ENCODE measurements around the gene AKAP3. TPM values are rescaled to one million over a fixed set of nuclear protein-coding genes. Genes with fewer than 3 reads are reported as not detected.

AKAP3 gene
- total RNA-seq, 4 donors from 2014 or later, result 0.79 to 1.6 (median 1.3) TPM; not detected in 1

GRCh38 chr12:4584896-4585295 is 64.0 kb downstream of the AKAP3 start:
- no peak overlapping the region for H3K4me3 ChIP-seq
- no peak for DNase-seq
- intact Hi-C loops (cut with DNase I; ENCODE audit: low total_unique reads), result no loop called here
- no peaks in the 10 kb centered on the region for H3K9me3 ChIP-seq
- TF ChIP-seq, protein P1, sequence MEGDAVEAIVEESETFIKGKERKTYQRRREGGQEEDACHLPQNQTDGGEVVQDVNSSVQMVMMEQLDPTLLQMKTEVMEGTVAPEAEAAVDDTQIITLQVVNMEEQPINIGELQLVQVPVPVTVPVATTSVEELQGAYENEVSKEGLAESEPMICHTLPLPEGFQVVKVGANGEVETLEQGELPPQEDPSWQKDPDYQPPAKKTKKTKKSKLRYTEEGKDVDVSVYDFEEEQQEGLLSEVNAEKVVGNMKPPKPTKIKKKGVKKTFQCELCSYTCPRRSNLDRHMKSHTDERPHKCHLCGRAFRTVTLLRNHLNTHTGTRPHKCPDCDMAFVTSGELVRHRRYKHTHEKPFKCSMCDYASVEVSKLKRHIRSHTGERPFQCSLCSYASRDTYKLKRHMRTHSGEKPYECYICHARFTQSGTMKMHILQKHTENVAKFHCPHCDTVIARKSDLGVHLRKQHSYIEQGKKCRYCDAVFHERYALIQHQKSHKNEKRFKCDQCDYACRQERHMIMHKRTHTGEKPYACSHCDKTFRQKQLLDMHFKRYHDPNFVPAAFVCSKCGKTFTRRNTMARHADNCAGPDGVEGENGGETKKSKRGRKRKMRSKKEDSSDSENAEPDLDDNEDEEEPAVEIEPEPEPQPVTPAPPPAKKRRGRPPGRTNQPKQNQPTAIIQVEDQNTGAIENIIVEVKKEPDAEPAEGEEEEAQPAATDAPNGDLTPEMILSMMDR (IDR thresholded peaks at IDR 0.05), result no peak
- no peak for TF ChIP-seq POLR2A (IDR thresholded peaks at IDR 0.05)
- no peak overlapping the region for H3K27ac ChIP-seq
- H3K4me1 ChIP-seq, result no peaks in the 10 kb centered on the region
- no peaks in the 10 kb centered on the region for H3K27me3 ChIP-seq
- no peaks in the 10 kb centered on the region for H3K36me3 ChIP-seq

- TF ChIP-seq, protein P1 (IDR thresholded peaks at IDR 0.05), result no peak
- no peak for TF ChIP-seq POLR2A (IDR thresholded peaks at IDR 0.05)
- no peak overlapping the region for H3K27ac ChIP-seq
- H3K4me1 ChIP-seq, result no peaks in the 10 kb centered on the region
- H3K9me3 ChIP-seq, result no peaks in the 10 kb centered on the region
- DNase-seq, result no peak
- intact Hi-C loops (cut with DNase I; ENCODE audit: low total_unique reads), result no loop called here
- H3K36me3 ChIP-seq, result no peaks in the 10 kb centered on the region
- H3K27me3 ChIP-seq, result no peaks in the 10 kb centered on the region
- H3K4me3 ChIP-seq, result no peak overlapping the region
Observed at GRCh38 chr12:4584281-4584680, 64.6 kb downstream of the AKAP3 start.

DNA sequence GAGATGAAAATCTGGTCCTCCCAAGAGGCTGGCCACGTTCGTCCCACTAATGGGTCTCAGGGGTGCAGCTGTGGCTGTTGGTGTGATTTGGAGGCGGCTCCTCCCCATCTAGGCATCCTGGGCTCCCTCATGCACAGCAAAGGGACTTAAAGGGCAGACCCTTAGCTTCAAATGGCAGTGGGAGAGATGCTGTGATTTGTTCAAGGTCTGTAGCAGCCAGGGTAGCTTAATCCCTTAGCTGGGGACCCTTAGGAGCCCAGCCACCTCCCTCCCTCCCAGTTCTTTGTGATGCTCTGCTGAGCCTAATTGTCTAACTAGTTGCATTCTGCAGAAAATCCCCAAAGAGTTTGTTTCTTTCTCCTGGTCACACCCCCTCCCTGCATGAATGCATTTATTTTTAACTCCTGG is 68.6 kb downstream of the AKAP3 start:
- no peak for DNase-seq
- H3K27me3 ChIP-seq, result no peaks in the 10 kb centered on the region
- no peak for TF ChIP-seq POLR2A (IDR thresholded peaks at IDR 0.05)
- TF ChIP-seq, protein P1 (IDR thresholded peaks at IDR 0.05), result no peak
- no peaks in the 10 kb centered on the region for H3K36me3 ChIP-seq
- intact Hi-C loops (cut with DNase I; ENCODE audit: low total_unique reads), result no loop called here
- no peaks in the 10 kb centered on the region for H3K9me3 ChIP-seq
- H3K27ac ChIP-seq, result no peak overlapping the region
- no peak overlapping the region for H3K4me3 ChIP-seq
- H3K4me1 ChIP-seq, result no peaks in the 10 kb centered on the region

- no peaks in the 10 kb centered on the region for H3K36me3 ChIP-seq
- intact Hi-C loops (cut with DNase I; ENCODE audit: low total_unique reads), result no loop called here
- no peak for DNase-seq
- no peak overlapping the region for H3K27ac ChIP-seq
- TF ChIP-seq, protein P1 (IDR thresholded peaks at IDR 0.05), result no peak
- TF ChIP-seq POLR2A (IDR thresholded peaks at IDR 0.05), result no peak
- no peak overlapping the region for H3K4me3 ChIP-seq
- no peaks in the 10 kb centered on the region for H3K4me1 ChIP-seq
- H3K9me3 ChIP-seq, result no peaks in the 10 kb centered on the region
- H3K27me3 ChIP-seq, result no peaks in the 10 kb centered on the region
Observed at GRCh38 chr12:4579305-4580102, 69.3 kb downstream of the AKAP3 start.

DNA sequence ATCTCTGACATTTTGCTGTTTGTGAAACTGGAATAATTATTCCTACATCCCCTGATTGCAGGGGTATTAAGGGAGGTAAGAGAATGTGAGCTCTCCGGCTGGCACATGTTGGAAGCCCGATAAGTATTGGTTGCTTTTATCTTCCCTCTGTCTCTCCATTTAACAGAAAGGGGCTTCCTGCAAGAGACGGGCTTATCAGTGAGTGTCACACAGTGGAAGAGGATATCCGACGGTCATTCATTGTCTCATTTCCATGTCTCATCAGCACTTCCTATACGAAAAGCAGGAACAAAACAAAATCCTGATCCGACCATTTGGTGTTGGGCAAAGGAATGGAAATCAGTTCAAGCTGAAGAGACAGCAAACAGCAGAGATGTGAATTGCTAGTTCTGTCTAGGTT is 76.2 kb downstream of the AKAP3 start:
- Histone ChIP-seq H3K9me3 (no peaks in the 10 kb centered on the region), H3K36me3 (no peaks in the 10 kb centered on the region), H3K4me3 (no peak overlapping the region), H3K27ac (no peak overlapping the region), H3K27me3 (no peaks in the 10 kb centered on the region), H3K4me1 (no peaks in the 10 kb centered on the region)
- TF ChIP-seq, protein P1 (IDR thresholded peaks at IDR 0.05), result no peak
- TF ChIP-seq POLR2A (IDR thresholded peaks at IDR 0.05), result no peak
- DNase-seq, result no peak
- intact Hi-C loops (cut with DNase I; ENCODE audit: low total_unique reads), result no loop called here

Measured in uterus (tissue), 4 donors.